OCI-LY3 (cell line): ENCODE results near the gene PHTF2.

ENCODE experiments used
- H2AFZ ChIP-seq: fragments of 200-600, 300-600 bp; shearing (Covaris generic); 2 replicates; pipeline ENCODE4 v1.6.0; 2014; ENCODE audit warnings: antibody characterized with exemption, low read depth, low read length
- H3K27ac ChIP-seq: fragments of 200-600, 300-600 bp; sonication (generic); 2 replicates; pipeline ENCODE4 v1.5.1; 2014; ENCODE audit warnings: mild to moderate bottlenecking, low read length, moderate library complexity, mixed read lengths
- H3K27me3 ChIP-seq: fragments of 200-600, 300-600 bp; sonication (generic); 2 replicates; pipeline ENCODE4 v1.6.1; 2014; ENCODE audit warnings: low read depth, low read length, mixed read lengths
- H3K36me3 ChIP-seq: fragments of 200-600, 300-600 bp; sonication (generic); replicated peaks from 2 replicates; pipeline ENCODE3; 2014; ENCODE audit warnings: low read depth, low read length, mixed read lengths
- H3K4me1 ChIP-seq: fragments of 300-600, 200-600 bp; sonication (generic); 2 replicates; pipeline ENCODE4 v1.6.1; 2014; ENCODE audit warnings: low read length, mixed read lengths
- H3K4me2 ChIP-seq: fragments of 200-600, 300-600 bp; sonication (generic); 2 replicates; pipeline ENCODE4 v1.6.1; 2014; ENCODE audit warnings: low read length, mixed read lengths
- H3K4me3 ChIP-seq: fragments of 300-600, 200-600 bp; sonication (generic); 2 replicates; pipeline ENCODE4 v1.5.1; 2014; ENCODE audit warnings: antibody characterized with exemption, mild to moderate bottlenecking, low read length, moderate library complexity
- H3K79me2 ChIP-seq: fragments of 300-600, 200-600 bp; shearing (Covaris generic); 2 replicates; pipeline ENCODE4 v1.6.1; 2014; ENCODE audit warnings: mild to moderate bottlenecking, low read length, mixed read lengths
- H3K9ac ChIP-seq: fragments of 300-600, 200-600 bp; shearing (Covaris generic); 2 replicates; pipeline ENCODE4 v1.6.0; 2014; ENCODE audit warnings: mild to moderate bottlenecking, low read length, moderate library complexity
- H3K9me3 ChIP-seq: fragments of 200-600, 300-600 bp; shearing (Covaris generic); 2 replicates; pipeline ENCODE4 v1.6.1; 2014; ENCODE audit warnings: low read length, mixed read lengths; ENCODE audit not compliant: insufficient read depth
- H4K20me1 ChIP-seq: fragments of 200-600, 300-600 bp; sonication (generic); 2 replicates; pipeline ENCODE4 v1.6.1; 2016; ENCODE audit warnings: low read length, mixed read lengths; ENCODE audit not compliant: insufficient read depth
- EZH2phosphoT487 ChIP-seq: fragments of 200-600 bp; shearing (Covaris generic); IDR thresholded peaks from 2 replicates; pipeline ENCODE4 v1.6.1; 2018; ENCODE audit warnings: antibody characterized with exemption, mixed run types, low read depth
- TF ChIP-seq, protein P1 (sequence below): fragments of 200-600, 300-600 bp; sonication (generic); IDR thresholded peaks from 2 replicates; pipeline ENCODE4 v1.5.1; 2014; ENCODE audit warnings: antibody characterized with exemption, low read length, low read depth

Gene PHTF2

DNA sequence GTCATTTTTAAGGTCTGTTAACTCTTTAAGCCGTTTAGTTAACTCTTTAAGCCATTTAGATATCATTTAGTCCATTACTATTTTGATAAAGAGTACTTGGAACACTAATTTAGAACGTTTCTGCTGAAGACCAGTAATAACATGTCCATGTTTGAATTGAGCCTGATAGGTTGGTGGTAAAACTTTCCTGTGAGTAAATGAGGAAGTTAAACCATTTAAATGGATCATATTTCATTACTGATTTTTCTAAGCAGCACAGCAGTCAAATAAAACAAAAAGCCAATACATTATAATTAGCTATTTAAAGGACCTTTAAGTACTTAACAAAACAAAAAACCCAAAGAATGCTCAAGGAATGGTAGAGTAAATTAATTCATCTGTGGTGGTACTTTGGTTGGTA, 29.4 kb downstream of the PHTF2 start:
- Histone ChIP-seq H3K4me1 (peaks cover 34% of the 10 kb centered on the region), H3K4me2 (peak overlapping the region; percentile 55), H3K27ac (no peak overlapping the region), H3K36me3 (peaks cover 21% of the 10 kb centered on the region), H2AFZ (no peak overlapping the region), H3K9me3 (peaks cover 16% of the 10 kb centered on the region), H4K20me1 (0 out of 2 replicates have a peak, but pooled peaks cover 6% of the 10 kb centered on the region), H3K4me3 (0 out of 2 replicates have a peak overlapping the region, but pooled peaks have one; percentile 17), H3K9ac (no peak overlapping the region), H3K79me2 (peaks cover 41% of the 10 kb centered on the region), H3K27me3 (no peaks in the 10 kb centered on the region)
- TF ChIP-seq, protein P1, sequence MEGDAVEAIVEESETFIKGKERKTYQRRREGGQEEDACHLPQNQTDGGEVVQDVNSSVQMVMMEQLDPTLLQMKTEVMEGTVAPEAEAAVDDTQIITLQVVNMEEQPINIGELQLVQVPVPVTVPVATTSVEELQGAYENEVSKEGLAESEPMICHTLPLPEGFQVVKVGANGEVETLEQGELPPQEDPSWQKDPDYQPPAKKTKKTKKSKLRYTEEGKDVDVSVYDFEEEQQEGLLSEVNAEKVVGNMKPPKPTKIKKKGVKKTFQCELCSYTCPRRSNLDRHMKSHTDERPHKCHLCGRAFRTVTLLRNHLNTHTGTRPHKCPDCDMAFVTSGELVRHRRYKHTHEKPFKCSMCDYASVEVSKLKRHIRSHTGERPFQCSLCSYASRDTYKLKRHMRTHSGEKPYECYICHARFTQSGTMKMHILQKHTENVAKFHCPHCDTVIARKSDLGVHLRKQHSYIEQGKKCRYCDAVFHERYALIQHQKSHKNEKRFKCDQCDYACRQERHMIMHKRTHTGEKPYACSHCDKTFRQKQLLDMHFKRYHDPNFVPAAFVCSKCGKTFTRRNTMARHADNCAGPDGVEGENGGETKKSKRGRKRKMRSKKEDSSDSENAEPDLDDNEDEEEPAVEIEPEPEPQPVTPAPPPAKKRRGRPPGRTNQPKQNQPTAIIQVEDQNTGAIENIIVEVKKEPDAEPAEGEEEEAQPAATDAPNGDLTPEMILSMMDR, result no peak
- TF ChIP-seq EZH2phosphoT487, result no peak

DNA sequence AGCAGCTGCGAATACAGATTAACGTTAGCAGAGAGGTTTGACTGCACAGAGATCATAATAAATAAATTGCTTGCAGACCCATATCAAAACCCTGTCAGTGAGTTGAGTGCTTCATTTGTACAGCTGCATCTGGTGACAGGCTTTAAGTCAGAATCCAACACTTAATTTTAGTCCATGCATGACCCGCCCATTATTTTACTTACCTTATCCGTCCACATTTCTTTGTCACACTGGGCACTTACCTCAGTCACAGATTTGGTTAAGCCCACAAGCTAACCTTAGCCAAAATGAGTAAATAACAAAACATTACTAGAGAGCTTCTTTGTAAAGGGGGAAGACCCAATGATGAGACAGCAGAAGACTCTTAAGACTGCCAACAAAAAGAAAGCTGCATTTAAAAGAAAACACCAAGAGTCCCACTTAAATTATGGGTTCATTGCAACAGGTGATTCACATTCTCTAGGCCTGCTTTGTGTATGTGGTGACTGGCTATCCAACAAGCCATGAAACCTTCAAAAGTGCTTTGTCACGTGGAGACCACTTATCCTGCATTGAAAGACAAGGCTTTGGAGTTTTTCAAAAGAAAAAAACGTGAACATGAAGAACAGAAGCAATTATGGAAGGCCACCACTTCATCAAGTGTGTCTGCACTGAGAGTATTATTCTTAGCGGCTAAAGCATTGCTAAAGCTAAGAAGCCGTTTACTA, 32.2 kb downstream of the PHTF2 start:
- Histone ChIP-seq H3K4me1 (peaks cover 18% of the 10 kb centered on the region), H3K4me3 (no peak overlapping the region), H3K4me2 (no peak overlapping the region), H4K20me1 (no peaks in the 10 kb centered on the region), H3K9ac (no peak overlapping the region), H3K27ac (no peak overlapping the region), H3K36me3 (peaks cover 6% of the 10 kb centered on the region), H3K79me2 (peaks cover 19% of the 10 kb centered on the region), H2AFZ (no peak overlapping the region), H3K27me3 (no peaks in the 10 kb centered on the region), H3K9me3 (0 out of 2 replicates have a peak, but pooled peaks cover 4% of the 10 kb centered on the region)
- no peak for TF ChIP-seq EZH2phosphoT487
- TF ChIP-seq, protein P1, result no peak

DNA sequence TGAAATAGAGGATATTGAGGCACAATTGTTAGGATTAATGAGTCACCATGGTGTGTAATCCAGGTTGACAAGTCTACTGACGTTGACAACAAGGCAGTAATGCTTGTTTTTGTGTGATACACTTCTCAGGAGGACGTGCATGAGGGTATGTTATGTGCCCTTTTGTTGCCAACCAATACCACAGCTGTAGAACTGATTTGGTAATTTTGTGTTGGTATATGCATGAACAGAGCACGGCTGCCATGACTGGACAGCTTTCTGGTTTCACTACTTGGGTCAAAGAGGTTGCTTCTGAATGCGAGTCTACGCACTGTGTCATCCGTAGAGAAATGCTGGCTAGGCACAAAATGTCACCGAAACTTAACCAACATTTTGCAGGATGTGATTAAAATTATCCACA, 32.9 kb downstream of the PHTF2 start:
- Histone ChIP-seq H3K4me3 (no peak overlapping the region), H3K27ac (no peak overlapping the region), H3K9ac (no peak overlapping the region), H3K4me1 (peaks cover 18% of the 10 kb centered on the region), H3K27me3 (no peaks in the 10 kb centered on the region), H3K4me2 (no peak overlapping the region), H4K20me1 (no peaks in the 10 kb centered on the region), H3K36me3 (peaks cover under 1% of the 10 kb centered on the region), H2AFZ (no peak overlapping the region), H3K79me2 (peaks cover 16% of the 10 kb centered on the region), H3K9me3 (no peaks in the 10 kb centered on the region)
- TF ChIP-seq EZH2phosphoT487, result no peak
- TF ChIP-seq, protein P1, result no peak

DNA sequence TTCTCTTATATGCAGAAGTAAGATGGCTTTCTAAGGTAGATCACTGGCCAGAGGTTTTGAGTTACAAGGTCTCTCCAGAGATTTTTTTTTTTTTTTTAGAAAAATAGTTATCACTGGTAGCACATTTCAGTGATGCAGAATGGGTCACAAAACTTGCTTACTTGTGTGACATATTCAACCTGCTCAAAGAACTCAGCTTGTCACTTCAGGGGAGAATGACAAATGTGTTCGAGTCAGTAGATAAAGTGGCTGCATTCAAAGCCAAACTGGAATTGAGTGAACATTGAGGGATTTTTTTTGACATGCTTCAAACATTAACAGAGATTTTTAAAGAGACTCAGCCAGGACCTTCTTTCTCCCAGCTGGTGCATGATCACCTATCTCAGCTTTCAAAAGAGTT, 33.4 kb downstream of the PHTF2 start:
- TF ChIP-seq, protein P1, result no peak
- no peak for TF ChIP-seq EZH2phosphoT487
- peaks cover 14% of the 10 kb centered on the region; the same call in 1 of the 2 replicates for H3K79me2 ChIP-seq
- no peak overlapping the region for H2AFZ ChIP-seq
- H3K4me1 ChIP-seq, result peaks cover 13% of the 10 kb centered on the region
- no peaks in the 10 kb centered on the region for H3K36me3 ChIP-seq
- H4K20me1 ChIP-seq, result no peaks in the 10 kb centered on the region
- no peak overlapping the region for H3K4me2 ChIP-seq
- H3K9me3 ChIP-seq, result no peaks in the 10 kb centered on the region
- no peak overlapping the region for H3K4me3 ChIP-seq
- no peak overlapping the region for H3K27ac ChIP-seq
- H3K27me3 ChIP-seq, result no peaks in the 10 kb centered on the region
- no peak overlapping the region for H3K9ac ChIP-seq
